Esophagus squamous epithelium (tissue), 5 donors: ENCODE data around the gene ADK. TPM values are rescaled to one million over a fixed set of nuclear protein-coding genes. Genes with fewer than 3 reads are reported as not detected.

Experiments used
- DNase-seq: peaks from one replicate; lab custom pipeline; 2025; lab: John Stamatoyannopoulos, UW
- H3K27ac ChIP-seq, 4 donors: fragments of 200-600 bp; sonication (generic); one replicate each; pipeline ENCODE4 v1.5.1; 2016 to 2019; ENCODE audit warnings: mild to moderate bottlenecking in 1 of 4
- H3K27me3 ChIP-seq, 4 donors: fragments of 200-600 bp; sonication (generic); 1 replicate in 3 of 4; 2 replicates in 1 of 4; pipeline versions ENCODE4 v1.5.1 to v1.6.0; 2017 to 2021; ENCODE audit warnings: antibody characterized with exemption in 1 of 4
- H3K36me3 ChIP-seq, 3 donors: fragments of 200-600 bp; sonication (generic); one replicate each; pipeline ENCODE4 v1.5.1; 2016 to 2019
- H3K4me1 ChIP-seq, 3 donors: fragments of 200-600 bp; sonication (generic); one replicate each; pipeline ENCODE4 v1.5.1; 2017 to 2019
- H3K4me3 ChIP-seq, 4 donors: fragments of 200-600 bp; sonication (generic); 1 replicate in 3 of 4; 2 replicates in 1 of 4; pipeline ENCODE4 v1.5.1; 2016 to 2019; ENCODE audit warnings: mild to moderate bottlenecking in 2 of 4, moderate library complexity in 1 of 4
- H3K9me3 ChIP-seq, 3 donors: fragments of 200-600 bp; sonication (generic); one replicate each; pipeline ENCODE4 v1.5.1; 2016 to 2019
- POLR2A ChIP-seq, 4 donors: fragments of 450-650 bp; IDR thresholded peaks; one replicate each; pipeline ENCODE4 v1.6.1; 2017; ENCODE audit warnings: antibody characterized with exemption in 4 of 4, mild to moderate bottlenecking in 4 of 4, moderate library complexity in 3 of 4
- WGBS, 2 donors: methylation state at CpG; one replicate each; pipeline ENCODE4 v1.1.5; 2018; 5-methylcytosine and 5-hydroxymethylcytosine counted together
- intact Hi-C: fragments of 100-400 bp; cut with DNase I; formaldehyde crosslinking; loops from one replicate; pipeline ENCODE4 v1.15.0; 2022
- total RNA-seq, 4 donors: library from RNA; depleted of rRNA; stranded (reverse); fragments of >200 nt; gene quantifications; one replicate each; pipeline ENCODE4 v1.1.0, GENCODE V29; 2016
- TF ChIP-seq, protein P1 (sequence below), 6 experiments: fragments of 450-650 bp in 4 of 6; fragments of 200-600 bp in 2 of 6; sonication (generic) in 2 of 6; IDR thresholded peaks; one replicate each; pipeline ENCODE4 v1.5.1; 2016 to 2019; ENCODE audit warnings: antibody characterized with exemption in 6 of 6, mild to moderate bottlenecking in 4 of 6, moderate library complexity in 4 of 6
- donor health status: DM: yes; HTN: yes; CAD: no.

The ADK gene
- total RNA-seq, 4 donors from 2014 or later, result 43.3 to 78.4 (median 68.4) TPM

- no peak overlapping the region for H3K27ac ChIP-seq
- TF ChIP-seq POLR2A (IDR thresholded peaks at IDR 0.05), result no peak
- TF ChIP-seq, protein P1, sequence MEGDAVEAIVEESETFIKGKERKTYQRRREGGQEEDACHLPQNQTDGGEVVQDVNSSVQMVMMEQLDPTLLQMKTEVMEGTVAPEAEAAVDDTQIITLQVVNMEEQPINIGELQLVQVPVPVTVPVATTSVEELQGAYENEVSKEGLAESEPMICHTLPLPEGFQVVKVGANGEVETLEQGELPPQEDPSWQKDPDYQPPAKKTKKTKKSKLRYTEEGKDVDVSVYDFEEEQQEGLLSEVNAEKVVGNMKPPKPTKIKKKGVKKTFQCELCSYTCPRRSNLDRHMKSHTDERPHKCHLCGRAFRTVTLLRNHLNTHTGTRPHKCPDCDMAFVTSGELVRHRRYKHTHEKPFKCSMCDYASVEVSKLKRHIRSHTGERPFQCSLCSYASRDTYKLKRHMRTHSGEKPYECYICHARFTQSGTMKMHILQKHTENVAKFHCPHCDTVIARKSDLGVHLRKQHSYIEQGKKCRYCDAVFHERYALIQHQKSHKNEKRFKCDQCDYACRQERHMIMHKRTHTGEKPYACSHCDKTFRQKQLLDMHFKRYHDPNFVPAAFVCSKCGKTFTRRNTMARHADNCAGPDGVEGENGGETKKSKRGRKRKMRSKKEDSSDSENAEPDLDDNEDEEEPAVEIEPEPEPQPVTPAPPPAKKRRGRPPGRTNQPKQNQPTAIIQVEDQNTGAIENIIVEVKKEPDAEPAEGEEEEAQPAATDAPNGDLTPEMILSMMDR (IDR thresholded peaks at IDR 0.05), result no peak
- intact Hi-C loops, result no loop called here
- 58 to 77% methylated on average over 1 of the region's 1 CpG for WGBS, 2 donors
- H3K27me3 ChIP-seq, result no peaks in the 10 kb centered on the region
- H3K4me3 ChIP-seq, result no peak overlapping the region
- DNase-seq, result no peak
- peaks cover 0 to 4% (median 0%) of the 10 kb centered on the region in 3 donors for H3K36me3 ChIP-seq
- H3K9me3 ChIP-seq, result no peaks in the 10 kb centered on the region
- no peaks in the 10 kb centered on the region for H3K4me1 ChIP-seq
Observed at GRCh38 chr10:74432841-74433594, 282.0 kb downstream of the ADK start.

GRCh38 chr10:74433595-74433956, 282.6 kb downstream of the ADK start:
- 77 to 79% methylated on average over 1 of the region's 1 CpG for WGBS, 2 donors
- no peak for DNase-seq
- H3K4me3 ChIP-seq, result no peak overlapping the region
- peaks cover 0 to 4% (median 0%) of the 10 kb centered on the region in 3 donors for H3K36me3 ChIP-seq
- H3K27me3 ChIP-seq, result no peaks in the 10 kb centered on the region
- intact Hi-C loops, result no loop called here
- H3K9me3 ChIP-seq, result no peaks in the 10 kb centered on the region
- H3K27ac ChIP-seq, result no peak overlapping the region
- TF ChIP-seq, protein P1 (IDR thresholded peaks at IDR 0.05), result no peak
- no peak for TF ChIP-seq POLR2A (IDR thresholded peaks at IDR 0.05)
- H3K4me1 ChIP-seq, result no peaks in the 10 kb centered on the region

GRCh38 chr10:74433993-74434392, 283.0 kb downstream of the ADK start:
- intact Hi-C loops, result no loop called here
- TF ChIP-seq, protein P1 (IDR thresholded peaks at IDR 0.05), result no peak
- TF ChIP-seq POLR2A (IDR thresholded peaks at IDR 0.05), result no peak
- WGBS, 2 donors, result 88 to 95% methylated on average over 1 of the region's 1 CpG
- H3K4me1 ChIP-seq, result peaks cover 0 to under 1% (median 0%) of the 10 kb centered on the region in 3 donors
- H3K36me3 ChIP-seq, result peaks cover 0 to 4% (median 0%) of the 10 kb centered on the region in 3 donors
- DNase-seq, result no peak
- H3K4me3 ChIP-seq, result no peak overlapping the region
- H3K9me3 ChIP-seq, result no peaks in the 10 kb centered on the region
- no peaks in the 10 kb centered on the region for H3K27me3 ChIP-seq
- H3K27ac ChIP-seq, result no peak overlapping the region

DNA sequence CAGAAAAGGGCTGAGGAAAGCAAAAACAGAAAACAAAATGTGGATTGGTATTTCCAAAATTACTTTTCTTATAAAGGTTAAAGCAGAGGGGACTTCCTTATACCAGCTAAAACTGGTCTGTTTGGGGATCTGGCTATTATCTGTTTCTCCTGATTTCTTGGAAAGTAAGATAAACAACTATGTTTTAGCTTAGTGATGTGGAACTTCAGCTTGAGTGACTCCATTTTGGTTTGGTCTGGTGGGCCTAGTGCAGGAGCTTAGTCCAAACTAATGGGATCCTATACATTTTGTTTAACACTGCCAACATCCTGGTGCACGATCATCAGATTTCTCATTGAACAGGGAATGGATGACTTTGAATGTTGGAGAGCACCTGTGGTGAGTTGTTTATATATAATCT, 283.5 kb downstream of the ADK start:
- WGBS, 2 donors, result 95 to 100% methylated on average over 1 of the region's 1 CpG
- H3K27me3 ChIP-seq, result no peaks in the 10 kb centered on the region
- no peak overlapping the region for H3K4me3 ChIP-seq
- no peak overlapping the region for H3K27ac ChIP-seq
- intact Hi-C loops, result no loop called here
- no peak for TF ChIP-seq POLR2A (IDR thresholded peaks at IDR 0.05)
- TF ChIP-seq, protein P1 (IDR thresholded peaks at IDR 0.05), result no peak
- H3K36me3 ChIP-seq, result peaks cover 0 to 4% (median 0%) of the 10 kb centered on the region in 3 donors
- H3K4me1 ChIP-seq, result peaks cover 0 to 4% (median 0%) of the 10 kb centered on the region in 3 donors
- H3K9me3 ChIP-seq, result no peaks in the 10 kb centered on the region
- DNase-seq, result no peak

- H3K27me3 ChIP-seq, result no peaks in the 10 kb centered on the region
- no peaks in the 10 kb centered on the region for H3K9me3 ChIP-seq
- WGBS, 2 donors, result 89 to 92% methylated on average over 3 of the region's 3 CpGs
- DNase-seq, result no peak
- H3K4me3 ChIP-seq, result no peak overlapping the region
- no peak overlapping the region for H3K27ac ChIP-seq
- H3K4me1 ChIP-seq, result peaks cover 0 to 4% (median 0%) of the 10 kb centered on the region in 3 donors
- TF ChIP-seq POLR2A (IDR thresholded peaks at IDR 0.05), result no peak
- TF ChIP-seq, protein P1 (IDR thresholded peaks at IDR 0.05), result no peak
- H3K36me3 ChIP-seq, result no peaks in the 10 kb centered on the region
- intact Hi-C loops, result no loop called here
Observed at GRCh38 chr10:74436523-74437170, 285.6 kb downstream of the ADK start.
